ENCODE data around the gene SOX15.

GRCh38 chr17:7573324-7574080, 16.4 kb downstream of the SOX15 start:
- TF ChIP-seq CTCF (IDR thresholded peaks at IDR 0.05) (no peak), EP300 (IDR thresholded peaks at IDR 0.05) (no peak)

Measured in suprapubic skin (tissue), 3 donors.